K562 (cell line): ENCODE results near the gene ACSS1. TPM values are rescaled to one million over a fixed set of nuclear protein-coding genes. Genes with fewer than 3 reads are reported as not detected.

Source experiments
- ATF4 ChIP-seq: fragments of 450-650 bp; formaldehyde crosslinking; IDR thresholded peaks from 2 replicates; pipeline ENCODE4 v1.4.0; 2022; ENCODE audit warnings: mild to moderate bottlenecking, moderate library complexity
- BHLHE40 ChIP-seq: IDR thresholded peaks from 2 replicates; pipeline ENCODE4 v1.6.1; 2011; ENCODE audit warnings: low read length, improper control_type of control experiment
- CGGBP1 ChIP-seq: fragments of 250-450 bp; sonication (Bioruptor Pico); IDR thresholded peaks from 2 replicates; pipeline ENCODE4 v1.9.0; 2021; ENCODE audit warnings: mild to moderate bottlenecking
- ETV6 ChIP-seq, 3 experiments: fragments of 150-350 bp in 1 of 3; sonication (generic) in 1 of 3; formaldehyde crosslinking in 1 of 3; IDR thresholded peaks; 2 replicates each; pipeline versions ENCODE4 v1.6.1 to v1.8.0; 2014 to 2022; ENCODE audit warnings: borderline replicate concordance in 2 of 3, low read depth in 2 of 3, antibody characterized with exemption in 1 of 3, low read length in 1 of 3, mild to moderate bottlenecking in 1 of 3, missing genetic modification reagents in 1 of 3
- FOXA1 ChIP-seq: fragments of 450-650 bp; IDR thresholded peaks from 2 replicates; pipeline ENCODE4 v1.6.1; 2016; ENCODE audit warnings: mild to moderate bottlenecking, borderline replicate concordance
- JUN ChIP-seq, 2 experiments: sonication (generic) in 1 of 2; formaldehyde crosslinking in 1 of 2; IDR thresholded peaks; 2 replicates each; pipeline versions ENCODE4 v1.6.1 to v1.8.0; 2012 to 2022; ENCODE audit warnings: borderline replicate concordance in 2 of 2, mild to moderate bottlenecking in 2 of 2, improper control_type of control experiment in 1 of 2, low read depth in 1 of 2, low read length in 1 of 2, missing genetic modification reagents in 1 of 2
- MAZ ChIP-seq, 2 experiments: fragments of 450-650 bp in 1 of 2; sonication (generic) in 1 of 2; formaldehyde crosslinking; IDR thresholded peaks in 1 of 2; conservative IDR thresholded peaks in 1 of 2; 2 replicates each; pipeline versions ENCODE4 v1.4.0 to v1.5.0; 2020; ENCODE audit warnings: mild to moderate bottlenecking in 1 of 2, missing genetic modification reagents in 1 of 2
- MTA3 ChIP-seq: fragments of 450-650 bp; formaldehyde crosslinking; IDR thresholded peaks from 2 replicates; pipeline ENCODE4 v1.6.1; 2017; ENCODE audit warnings: mild to moderate bottlenecking, borderline replicate concordance
- MYNN ChIP-seq, 2 experiments: sonication (generic); formaldehyde crosslinking in 1 of 2; IDR thresholded peaks; 2 replicates each; pipeline versions ENCODE4 v1.5.0 to v1.6.1; 2016 to 2020; ENCODE audit warnings: antibody characterized with exemption in 1 of 2, missing genetic modification reagents in 1 of 2
- NBN ChIP-seq: fragments of 450-650 bp; IDR thresholded peaks from 2 replicates; pipeline ENCODE4 v1.6.1; 2016; ENCODE audit warnings: low read depth, mild to moderate bottlenecking
- NUFIP1 ChIP-seq: fragments of 450-650 bp; IDR thresholded peaks from 2 replicates; pipeline ENCODE4 v1.6.1; 2018; ENCODE audit not compliant: partially characterized antibody
- POLR3A ChIP-seq: IDR thresholded peaks from 2 replicates; pipeline ENCODE4 v1.6.1; 2011; ENCODE audit warnings: borderline replicate concordance, mild to moderate bottlenecking, moderate library complexity; ENCODE audit not compliant: insufficient read length, insufficient read depth; ENCODE audit errors: extremely low read depth
- RB1 ChIP-seq: fragments of 450-650 bp; IDR thresholded peaks from 2 replicates; pipeline ENCODE4 v1.6.1; 2017; ENCODE audit warnings: low read depth, mild to moderate bottlenecking
- SIX5 ChIP-seq, 2 experiments: IDR thresholded peaks; 2 replicates each; pipeline ENCODE4 v1.6.1; 2011; ENCODE audit warnings: low read length in 2 of 2, borderline replicate concordance in 1 of 2, low read depth in 1 of 2, mild to moderate bottlenecking in 1 of 2, moderate library complexity in 1 of 2; ENCODE audit not compliant: insufficient read depth in 1 of 2
- SRSF7 ChIP-seq: fragments of 200-400 bp; formaldehyde crosslinking; optimal IDR thresholded peaks from 2 replicates; pipeline ENCODE3; 2017; ENCODE audit warnings: mild to moderate bottlenecking, low read depth, low read length
- ZBTB34 ChIP-seq: fragments of 250-450 bp; sonication (Bioruptor Pico); IDR thresholded peaks from 2 replicates; pipeline ENCODE4 v1.8.0; 2021; ENCODE audit warnings: mild to moderate bottlenecking, moderate library complexity
- ZNF830 ChIP-seq: fragments of 250-450 bp; sonication (Bioruptor Pico); IDR thresholded peaks from 2 replicates; pipeline ENCODE4 v1.5.0; 2021; ENCODE audit warnings: mild to moderate bottlenecking
- polyA plus RNA-seq, 8 experiments: library from polyadenylated mRNA; depleted of rRNA in 4 of 8; stranded (reverse) in 5 of 8; unstranded in 3 of 8; fragments of >200 nt; fragmentation: Nextera tagmentation in 2 of 8; fragmentation: Illumina TruSeq in 1 of 8; extraction: Ambion mirVana in 2 of 8; extraction: Trizol in 1 of 8; gene quantifications; 2 replicates each; pipeline versions ENCODE4 v1.2.1 to v1.2.3, GENCODE V29; 2011 to 2014; ENCODE audit warnings: inconsistent platforms in 1 of 8, missing spikeins in 1 of 8
- total RNA-seq, 7 experiments: library from RNA; depleted of rRNA in 6 of 7; stranded (reverse); fragments of >200 nt in 6 of 7; fragmentation: Illumina TruSeq in 2 of 7; extraction: Trizol in 2 of 7; gene quantifications; 2 replicates each; pipeline versions ENCODE4 v1.2.1 to v1.2.3, GENCODE V29; 2011 to 2021; ENCODE audit warnings: low replicate concordance in 1 of 7
- TF ChIP-seq, protein P1 (sequence below): sonication (generic); IDR thresholded peaks from 2 replicates; pipeline ENCODE4 v1.6.1; 2016
- TF ChIP-seq, protein P2 (sequence below): fragments of 250-450 bp; sonication (Bioruptor Pico); IDR thresholded peaks from 2 replicates; pipeline ENCODE4 v1.5.0; 2021; ENCODE audit warnings: mild to moderate bottlenecking, moderate library complexity

Gene ACSS1
- total and polyA plus RNA-seq, 9 of the 15 experiments (the other 6 are each of a cell fraction or from before 2014, with no cell fraction given), result 0.07 to 2.1 (median 0.27) TPM; not detected in 3

- TF ChIP-seq NUFIP1, result no peak
- TF ChIP-seq CGGBP1, result no peak
- TF ChIP-seq POLR3A, result no peak
- TF ChIP-seq, protein P1, sequence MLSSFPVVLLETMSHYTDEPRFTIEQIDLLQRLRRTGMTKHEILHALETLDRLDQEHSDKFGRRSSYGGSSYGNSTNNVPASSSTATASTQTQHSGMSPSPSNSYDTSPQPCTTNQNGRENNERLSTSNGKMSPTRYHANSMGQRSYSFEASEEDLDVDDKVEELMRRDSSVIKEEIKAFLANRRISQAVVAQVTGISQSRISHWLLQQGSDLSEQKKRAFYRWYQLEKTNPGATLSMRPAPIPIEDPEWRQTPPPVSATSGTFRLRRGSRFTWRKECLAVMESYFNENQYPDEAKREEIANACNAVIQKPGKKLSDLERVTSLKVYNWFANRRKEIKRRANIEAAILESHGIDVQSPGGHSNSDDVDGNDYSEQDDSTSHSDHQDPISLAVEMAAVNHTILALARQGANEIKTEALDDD, result no peak
- no peak for TF ChIP-seq SIX5 (IDR thresholded peaks at IDR 0.05; ENCODE audit: borderline replicate concordance in 1 of 2, insufficient read depth in 1 of 2, low read depth in 1 of 2, low read length in 2 of 2)
- TF ChIP-seq, protein P2, sequence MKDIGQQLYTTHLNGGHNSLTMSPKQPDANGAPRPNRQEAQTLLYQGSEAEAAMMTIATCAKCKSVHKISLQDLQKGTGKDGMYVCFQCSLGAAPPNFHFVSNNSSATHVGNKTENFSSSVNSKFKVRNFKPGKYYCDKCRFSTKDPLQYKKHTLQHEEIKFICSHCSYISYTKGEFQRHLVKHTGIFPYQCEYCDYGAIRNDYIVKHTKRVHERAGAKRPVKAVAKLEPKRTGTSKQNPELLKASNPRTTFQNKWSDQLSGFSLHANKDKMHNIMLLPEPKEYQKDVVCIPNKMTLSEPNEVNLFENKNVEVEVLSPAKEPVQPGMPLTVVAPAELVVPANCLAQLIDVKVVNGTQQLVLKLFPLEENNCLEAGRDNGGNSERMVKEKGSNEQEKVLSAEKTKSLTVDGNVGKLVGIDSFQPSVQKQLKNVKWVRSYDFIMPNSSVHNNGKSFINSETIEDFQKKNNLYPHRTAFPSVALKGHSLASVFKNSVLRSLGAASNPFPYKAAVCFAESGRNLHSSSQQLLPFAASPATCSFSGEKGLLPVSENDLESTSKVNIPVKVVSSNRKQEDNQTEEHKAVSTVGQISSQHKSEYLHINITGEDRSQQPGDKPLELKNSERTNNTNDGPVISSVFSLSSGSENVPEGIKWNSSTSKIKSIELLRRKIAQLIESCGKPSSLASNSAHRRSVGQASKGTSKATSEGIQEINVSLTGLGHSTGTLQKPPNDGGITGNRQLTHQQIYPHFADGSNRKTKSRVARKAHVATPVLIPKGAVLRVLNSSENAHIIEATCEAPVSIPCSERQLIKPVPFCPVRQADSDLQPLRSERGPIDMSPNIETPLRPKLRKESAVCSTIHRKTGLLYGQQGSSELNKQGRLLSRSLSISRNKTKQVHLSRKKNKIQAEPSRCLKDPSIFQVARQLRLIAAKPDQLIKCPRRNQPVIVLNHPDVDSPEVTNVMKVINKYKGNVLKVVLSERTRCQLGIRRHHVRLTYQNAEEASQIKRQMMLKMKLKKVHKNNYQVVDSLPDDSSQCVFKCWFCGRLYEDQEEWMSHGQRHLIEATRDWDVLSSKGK, result no peak
- peak; percentile 65 for TF ChIP-seq BHLHE40
- TF ChIP-seq SRSF7, result no peak
- TF ChIP-seq MAZ (CRISPR knock-in tag; conservative IDR thresholded peaks at IDR 0.05 in 1 of 2, IDR thresholded peaks at IDR 0.05 in 1 of 2), result peak in 1 of 2 experiments; percentile 69; a peak in 2 of 4 replicates
- TF ChIP-seq FOXA1, result no peak
- no peak for TF ChIP-seq ZBTB34 (CRISPR knock-in tag)
- TF ChIP-seq ETV6 (IDR thresholded peaks at IDR 0.05; ENCODE audit: borderline replicate concordance in 1 of 2, low read depth in 2 of 2, low read length in 1 of 2), result no peak
- no peak for TF ChIP-seq ETV6 (CRISPR knock-in tag; IDR thresholded peaks at IDR 0.05; ENCODE audit: borderline replicate concordance)
- TF ChIP-seq NBN, result no peak
- peak; percentile 39; the same call in 1 of the 2 replicates for TF ChIP-seq RB1
- no peak for TF ChIP-seq MYNN (IDR thresholded peaks at IDR 0.05)
- no peak for TF ChIP-seq MYNN (CRISPR knock-in tag; IDR thresholded peaks at IDR 0.05)
- TF ChIP-seq MTA3, result peak; percentile 39; the same call in 1 of the 2 replicates
- TF ChIP-seq ZNF830, result no peak
- TF ChIP-seq ATF4 (CRISPR knock-in tag), result no peak
- TF ChIP-seq JUN (IDR thresholded peaks at IDR 0.05; ENCODE audit: borderline replicate concordance, low read depth, low read length), result no peak
- TF ChIP-seq JUN (CRISPR knock-in tag; IDR thresholded peaks at IDR 0.05; ENCODE audit: borderline replicate concordance), result no peak
These were observed 65.3 kb downstream of the ACSS1 start, which contains the start of gene APMAP (continued) for GRCh38 chr20:24992487-24993205.
